ENCODE data around the gene ZNF606. TPM values are rescaled to one million over a fixed set of nuclear protein-coding genes. Genes with fewer than 3 reads are reported as not detected.

Gene ZNF606
- total and polyA plus RNA-seq, 10 of the 15 experiments (the other 5 are each of a cell fraction or from before 2014, with no cell fraction given) = 2.2 to 10.6 (median 7.6) TPM

DNA sequence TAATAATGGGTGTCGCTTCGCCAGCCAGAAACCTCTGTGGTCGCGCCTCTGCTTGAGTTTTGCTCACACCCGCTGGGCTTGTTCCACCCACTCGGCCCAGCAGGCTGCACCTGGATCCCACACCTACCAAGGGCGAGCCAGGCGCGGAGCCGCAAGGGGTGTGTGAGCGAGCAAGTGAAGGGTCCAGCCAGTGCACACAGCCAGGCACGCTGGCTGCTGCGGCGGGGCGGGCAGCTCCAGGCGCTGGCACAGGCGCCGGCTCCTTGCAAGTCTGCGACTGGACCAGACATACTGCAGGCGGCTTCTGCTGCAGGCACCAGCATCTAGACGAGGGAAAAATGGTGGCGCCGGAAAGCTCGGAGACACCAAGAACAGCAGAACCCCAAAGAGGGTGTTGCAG, 53.3 kb downstream of the ZNF606 start:
- H4K20me1 ChIP-seq (ENCODE audit: control insufficient read depth, insufficient read depth) = no peaks in the 10 kb centered on the region
- no peaks in the 10 kb centered on the region for H3K27me3 ChIP-seq (replicated peaks in 1 of 2; ENCODE audit: control insufficient read depth in 2 of 2, insufficient read depth in 2 of 2, low read length in 1 of 2)
- H3K9me3 ChIP-seq (replicated peaks; ENCODE audit: control insufficient read depth, insufficient read depth, low read length) = peaks cover 10% of the 10 kb centered on the region; the same call in 2 of the 3 replicates
- no peak overlapping the region for H3K4me3 ChIP-seq
- no peak overlapping the region for H2AFZ ChIP-seq (ENCODE audit: control insufficient read depth, low read depth, low read length)
- no TSS peak for BruUV-seq (replicated peaks)
- in situ Hi-C loops (cut with MboI) (no loop called here), intact Hi-C loops (cut with micrococcal nuclease; ENCODE audit: unreplicated experiment) (no loop called here)
- H3K36me3 ChIP-seq (ENCODE audit: control insufficient read depth in 2 of 2, insufficient read depth in 2 of 2, low read length in 1 of 2) = no peaks in the 10 kb centered on the region
- TF ChIP-seq FOXK2 (IDR thresholded peaks at IDR 0.05) (no peak), SMAD1 (IDR thresholded peaks at IDR 0.05; ENCODE audit: low read depth, partially characterized antibody) (no peak), SREBF2 (IDR thresholded peaks at IDR 0.05; ENCODE audit: low read length) (no peak), RFX5 (IDR thresholded peaks at IDR 0.05; ENCODE audit: low read depth, low read length) (no peak), CHD4 (IDR thresholded peaks at IDR 0.05) (no peak), ZNF207 (IDR thresholded peaks at IDR 0.05; ENCODE audit: borderline replicate concordance) (no peak), TCF7 (IDR thresholded peaks at IDR 0.05; ENCODE audit: borderline replicate concordance) (no peak), ESRRA (IDR thresholded peaks at IDR 0.05; ENCODE audit: low read length) (no peak), CREB1 (IDR thresholded peaks at IDR 0.05; ENCODE audit: low read depth) (no peak), PAX5 (IDR thresholded peaks at IDR 0.05; ENCODE audit: borderline replicate concordance, low read depth, low read length) (no peak), CHD1 (IDR thresholded peaks at IDR 0.05; ENCODE audit: low read depth, low read length) (no peak), STAT1 (conservative IDR thresholded peaks at IDR 0.05) (no peak), CREM (IDR thresholded peaks at IDR 0.05; ENCODE audit: low read depth) (no peak), ATF7 (IDR thresholded peaks at IDR 0.05; ENCODE audit: low read depth) (no peak)
- TF ChIP-seq, protein P1, sequence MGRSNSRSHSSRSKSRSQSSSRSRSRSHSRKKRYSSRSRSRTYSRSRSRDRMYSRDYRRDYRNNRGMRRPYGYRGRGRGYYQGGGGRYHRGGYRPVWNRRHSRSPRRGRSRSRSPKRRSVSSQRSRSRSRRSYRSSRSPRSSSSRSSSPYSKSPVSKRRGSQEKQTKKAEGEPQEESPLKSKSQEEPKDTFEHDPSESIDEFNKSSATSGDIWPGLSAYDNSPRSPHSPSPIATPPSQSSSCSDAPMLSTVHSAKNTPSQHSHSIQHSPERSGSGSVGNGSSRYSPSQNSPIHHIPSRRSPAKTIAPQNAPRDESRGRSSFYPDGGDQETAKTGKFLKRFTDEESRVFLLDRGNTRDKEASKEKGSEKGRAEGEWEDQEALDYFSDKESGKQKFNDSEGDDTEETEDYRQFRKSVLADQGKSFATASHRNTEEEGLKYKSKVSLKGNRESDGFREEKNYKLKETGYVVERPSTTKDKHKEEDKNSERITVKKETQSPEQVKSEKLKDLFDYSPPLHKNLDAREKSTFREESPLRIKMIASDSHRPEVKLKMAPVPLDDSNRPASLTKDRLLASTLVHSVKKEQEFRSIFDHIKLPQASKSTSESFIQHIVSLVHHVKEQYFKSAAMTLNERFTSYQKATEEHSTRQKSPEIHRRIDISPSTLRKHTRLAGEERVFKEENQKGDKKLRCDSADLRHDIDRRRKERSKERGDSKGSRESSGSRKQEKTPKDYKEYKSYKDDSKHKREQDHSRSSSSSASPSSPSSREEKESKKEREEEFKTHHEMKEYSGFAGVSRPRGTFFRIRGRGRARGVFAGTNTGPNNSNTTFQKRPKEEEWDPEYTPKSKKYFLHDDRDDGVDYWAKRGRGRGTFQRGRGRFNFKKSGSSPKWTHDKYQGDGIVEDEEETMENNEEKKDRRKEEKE (IDR thresholded peaks at IDR 0.05) = no peak
- TF ChIP-seq, protein P2, sequence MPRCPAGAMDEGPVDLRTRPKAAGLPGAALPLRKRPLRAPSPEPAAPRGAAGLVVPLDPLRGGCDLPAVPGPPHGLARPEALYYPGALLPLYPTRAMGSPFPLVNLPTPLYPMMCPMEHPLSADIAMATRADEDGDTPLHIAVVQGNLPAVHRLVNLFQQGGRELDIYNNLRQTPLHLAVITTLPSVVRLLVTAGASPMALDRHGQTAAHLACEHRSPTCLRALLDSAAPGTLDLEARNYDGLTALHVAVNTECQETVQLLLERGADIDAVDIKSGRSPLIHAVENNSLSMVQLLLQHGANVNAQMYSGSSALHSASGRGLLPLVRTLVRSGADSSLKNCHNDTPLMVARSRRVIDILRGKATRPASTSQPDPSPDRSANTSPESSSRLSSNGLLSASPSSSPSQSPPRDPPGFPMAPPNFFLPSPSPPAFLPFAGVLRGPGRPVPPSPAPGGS (IDR thresholded peaks at IDR 0.05; ENCODE audit: borderline replicate concordance, insufficient read depth, low read depth, low read length, poor library complexity, severe bottlenecking) = no peak
- TF ChIP-seq, protein P3, sequence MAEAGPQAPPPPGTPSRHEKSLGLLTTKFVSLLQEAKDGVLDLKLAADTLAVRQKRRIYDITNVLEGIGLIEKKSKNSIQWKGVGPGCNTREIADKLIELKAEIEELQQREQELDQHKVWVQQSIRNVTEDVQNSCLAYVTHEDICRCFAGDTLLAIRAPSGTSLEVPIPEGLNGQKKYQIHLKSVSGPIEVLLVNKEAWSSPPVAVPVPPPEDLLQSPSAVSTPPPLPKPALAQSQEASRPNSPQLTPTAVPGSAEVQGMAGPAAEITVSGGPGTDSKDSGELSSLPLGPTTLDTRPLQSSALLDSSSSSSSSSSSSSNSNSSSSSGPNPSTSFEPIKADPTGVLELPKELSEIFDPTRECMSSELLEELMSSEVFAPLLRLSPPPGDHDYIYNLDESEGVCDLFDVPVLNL (IDR thresholded peaks at IDR 0.05; ENCODE audit: low read depth, low read length) = no peak
- H3K27ac ChIP-seq (ENCODE audit: control insufficient read depth, insufficient read depth) = no peak overlapping the region
- H3K4me2 ChIP-seq (ENCODE audit: control insufficient read depth, insufficient read depth) = no peak overlapping the region
- ChIA-PET CTCF (no interaction called here), SMC1A (ENCODE audit: uncharacterized antibody, unreplicated experiment) (no interaction called here), RAD21 (ENCODE audit: unreplicated experiment) (no interaction called here), POLR2A (no interaction called here)
- ATAC-seq = no peak
- peaks cover 10% of the 10 kb centered on the region for H3K79me2 ChIP-seq (ENCODE audit: control insufficient read depth, insufficient read depth, low read length)
- no peak for DNase-seq (ENCODE audit: low read depth, low spot score)
- no peaks in the 10 kb centered on the region for H3K4me1 ChIP-seq (ENCODE audit: control insufficient read depth, insufficient read depth, low read length)
- no peak overlapping the region for H3K9ac ChIP-seq (ENCODE audit: control insufficient read depth, insufficient read depth, low read length)
- 92% methylated on average over 24 of the region's 24 CpGs for WGBS (ENCODE audit: insufficient coverage, insufficient replicate concordance, low lambda C conversion rate, missing lambda C conversion rate)
- no peak for FAIRE-seq

Measured in GM12878 (cell line).